HG03139 (cell line): ENCODE measurements around the gene KNSTRN.

ENCODE experiments used
- ATAC-seq: cut with Tn5 transposase; IDR thresholded peaks from one replicate; pipeline ENCODE4 v1.9.1; 2021; ENCODE audit not compliant: unreplicated experiment

KNSTRN gene

GRCh38 chr15:40382580-40383456, at the start of gene KNSTRN:
Gene KNSTRN (plus strand): TSS chr15:40382721. CDS start chr15:40382836, 115 bp downstream.
- peak; percentile 89 for ATAC-seq

GRCh38 chr15:40333922-40334492, 48.5 kb upstream of the KNSTRN start:
- ATAC-seq = peak; percentile 53

GRCh38 chr15:40334541-40334940, 48.0 kb upstream of the KNSTRN start:
- no peak for ATAC-seq

GRCh38 chr15:40334941-40335795, 47.4 kb upstream of the KNSTRN start:
- no peak for ATAC-seq

GRCh38 chr15:40335938-40336743, 46.4 kb upstream of the KNSTRN start:
- ATAC-seq = no peak

- ATAC-seq = no peak
Measured at GRCh38 chr15:40336744-40337122, 45.8 kb upstream of the KNSTRN start.

GRCh38 chr15:40337597-40337996, 44.9 kb upstream of the KNSTRN start:
- no peak for ATAC-seq

- no peak for ATAC-seq
Measured at GRCh38 chr15:40338041-40338657, 44.4 kb upstream of the KNSTRN start.

GRCh38 chr15:40338921-40339620, 43.5 kb upstream of the KNSTRN start:
- no peak for ATAC-seq

GRCh38 chr15:40339621-40339945, 42.9 kb upstream of the KNSTRN start:
- no peak for ATAC-seq

- ATAC-seq = no peak
Measured at GRCh38 chr15:40340038-40340739, 42.3 kb upstream of the KNSTRN start.

GRCh38 chr15:40340740-40341400, 41.7 kb upstream of the KNSTRN start, which contains the start of gene CCDC9B:
Gene CCDC9B (minus strand): TSS chr15:40340939. CDS start chr15:40340819, 120 bp downstream.
- ATAC-seq = no peak

GRCh38 chr15:40342416-40343320, 39.9 kb upstream of the KNSTRN start:
- no peak for ATAC-seq

- ATAC-seq = no peak
Measured at GRCh38 chr15:40343512-40343911, 39.0 kb upstream of the KNSTRN start.

GRCh38 chr15:40344217-40344616, 38.3 kb upstream of the KNSTRN start:
- ATAC-seq = no peak

GRCh38 chr15:40344631-40345120, 37.8 kb upstream of the KNSTRN start:
- ATAC-seq = no peak

- no peak for ATAC-seq
Measured at GRCh38 chr15:40345225-40345866, 37.2 kb upstream of the KNSTRN start.
